ENCODE measurements around the gene GALR3.

GALR3 gene

GRCh38 chr22:37846433-37846832 is 23.3 kb downstream of the GALR3 start:
- Histone ChIP-seq H3K23ac (ENCODE audit: low read depth, low read length, poor library complexity) (no peak overlapping the region), H3K4me1 (ENCODE audit: control insufficient read depth in 2 of 2, insufficient read depth in 1 of 2, low read depth in 1 of 2, low read length in 2 of 2) (peaks cover 4 to 6% of the 10 kb centered on the region in 2 donors), H3K79me1 (ENCODE audit: low read depth, low read length) (peaks cover 11% of the 10 kb centered on the region), H3K4me3 (ENCODE audit: low read length in 2 of 2) (no peak overlapping the region), H2BK15ac (ENCODE audit: low read length) (no peak overlapping the region), H3K9me3 (replicated peaks in 1 of 2; ENCODE audit: control insufficient read depth in 2 of 2, insufficient read depth in 1 of 2, low read depth in 1 of 2, low read length in 2 of 2) (peaks cover 0 to 7% of the 10 kb centered on the region in 2 donors), H2BK12ac (ENCODE audit: low read length) (no peak overlapping the region), H2BK5ac (ENCODE audit: low read length) (no peak overlapping the region), H2AK5ac (ENCODE audit: low read depth, low read length) (no peak overlapping the region), H4K8ac (ENCODE audit: low read depth, low read length) (no peak overlapping the region), H3K18ac (ENCODE audit: low read length) (no peak overlapping the region), H3K36me3 (replicated peaks in 1 of 2; ENCODE audit: control insufficient read depth in 2 of 2, insufficient read depth in 2 of 2, low read length in 2 of 2) (peaks cover 4 to 21% of the 10 kb centered on the region in 2 donors), H2BK120ac (ENCODE audit: low read depth, low read length) (no peak overlapping the region), H2AFZ (ENCODE audit: low read length) (no peak overlapping the region), H3K4me2 (ENCODE audit: insufficient read depth, low read length, poor library complexity, severe bottlenecking) (no peak overlapping the region), H3K9ac (ENCODE audit: low read depth, low read length, poor library complexity) (no peak overlapping the region), H3K4ac (ENCODE audit: low read length) (no peak overlapping the region), H4K91ac (ENCODE audit: low read depth, low read length, poor library complexity) (no peak overlapping the region), H3K27ac (replicated peaks; ENCODE audit: low read length) (no peak overlapping the region), H3K27me3 (ENCODE audit: control insufficient read depth in 3 of 3, insufficient read depth in 3 of 3, low read depth in 1 of 3, low read length in 3 of 3) (no peaks in the 10 kb centered on the region), H3K14ac (ENCODE audit: low read length) (no peak overlapping the region)
- WGBS, 2 donors (ENCODE audit: extremely low coverage in 2 of 2, insufficient read length in 2 of 2, insufficient replicate concordance in 1 of 2): no CpG with 5 or more reads among the region's 2 CpGs
- no peak for DNase-seq (ENCODE audit: low spot score)

- no peak overlapping the region for H2BK12ac ChIP-seq (ENCODE audit: low read length)
- peaks cover 0 to 7% of the 10 kb centered on the region in 2 donors for H3K9me3 ChIP-seq (replicated peaks in 1 of 2; ENCODE audit: control insufficient read depth in 2 of 2, insufficient read depth in 1 of 2, low read depth in 1 of 2, low read length in 2 of 2)
- no peak overlapping the region for H2BK5ac ChIP-seq (ENCODE audit: low read length)
- H4K91ac ChIP-seq (ENCODE audit: low read depth, low read length, poor library complexity): no peak overlapping the region
- WGBS, 2 donors (ENCODE audit: extremely low coverage in 2 of 2, insufficient read length in 2 of 2, insufficient replicate concordance in 1 of 2): no CpG with 5 or more reads among the region's 27 CpGs
- peaks cover 17 to 38% of the 10 kb centered on the region in 2 donors for H3K36me3 ChIP-seq (replicated peaks in 1 of 2; ENCODE audit: control insufficient read depth in 2 of 2, insufficient read depth in 2 of 2, low read length in 2 of 2)
- H2BK120ac ChIP-seq (ENCODE audit: low read depth, low read length): no peak overlapping the region
- no peak overlapping the region for H3K4ac ChIP-seq (ENCODE audit: low read length)
- H3K4me3 ChIP-seq (ENCODE audit: low read length in 2 of 2): peak overlapping the region; percentile 59 to 97
- H3K4me1 ChIP-seq (ENCODE audit: control insufficient read depth in 2 of 2, insufficient read depth in 1 of 2, low read depth in 1 of 2, low read length in 2 of 2): peaks cover 3 to 4% of the 10 kb centered on the region in 2 donors
- DNase-seq (ENCODE audit: low spot score): no peak
- H4K8ac ChIP-seq (ENCODE audit: low read depth, low read length): no peak overlapping the region
- H3K27me3 ChIP-seq (ENCODE audit: control insufficient read depth in 3 of 3, insufficient read depth in 3 of 3, low read depth in 1 of 3, low read length in 3 of 3): no peaks in the 10 kb centered on the region
- peak overlapping the region; percentile 61 for H3K9ac ChIP-seq (ENCODE audit: low read depth, low read length, poor library complexity)
- no peak overlapping the region for H3K27ac ChIP-seq (replicated peaks; ENCODE audit: low read length)
- H2AK5ac ChIP-seq (ENCODE audit: low read depth, low read length): peak overlapping the region; percentile 50
- H3K23ac ChIP-seq (ENCODE audit: low read depth, low read length, poor library complexity): no peak overlapping the region
- no peak overlapping the region for H3K14ac ChIP-seq (ENCODE audit: low read length)
- H2BK15ac ChIP-seq (ENCODE audit: low read length): no peak overlapping the region
- H2AFZ ChIP-seq (ENCODE audit: low read length): peak overlapping the region; percentile 86
- H3K18ac ChIP-seq (ENCODE audit: low read length): no peak overlapping the region
- H3K79me1 ChIP-seq (ENCODE audit: low read depth, low read length): peaks cover 11% of the 10 kb centered on the region
- peak overlapping the region; percentile 41 for H3K4me2 ChIP-seq (ENCODE audit: insufficient read depth, low read length, poor library complexity, severe bottlenecking)
Measured at GRCh38 chr22:37848587-37849088, 25.5 kb downstream of the GALR3 start.

GRCh38 chr22:37849089-37849751 is 26.0 kb downstream of the GALR3 start, which contains the start of gene EIF3L:
Gene EIF3L, plus strand, starts transcription at chr22:37849419. Its CDS starts 31 bp downstream, at chr22:37849450.
- H3K9me3 ChIP-seq (replicated peaks in 1 of 2; ENCODE audit: control insufficient read depth in 2 of 2, insufficient read depth in 1 of 2, low read depth in 1 of 2, low read length in 2 of 2): peaks cover 0 to 7% of the 10 kb centered on the region in 2 donors
- H4K91ac ChIP-seq (ENCODE audit: low read depth, low read length, poor library complexity): no peak within 1 kb of the TSS
- no peak within 1 kb of the TSS for H2BK15ac ChIP-seq (ENCODE audit: low read length)
- WGBS, 2 donors (ENCODE audit: extremely low coverage in 2 of 2, insufficient read length in 2 of 2, insufficient replicate concordance in 1 of 2): no CpG with 5 or more reads among the region's 49 CpGs
- no peak within 1 kb of the TSS for H4K8ac ChIP-seq (ENCODE audit: low read depth, low read length)
- H2AFZ ChIP-seq (ENCODE audit: low read length): peak within 1 kb of the TSS; percentile 86
- H3K27ac ChIP-seq (replicated peaks; ENCODE audit: low read length): peak within 1 kb of the TSS; percentile 34
- no peak within 1 kb of the TSS for H2BK5ac ChIP-seq (ENCODE audit: low read length)
- peak within 1 kb of the TSS; percentile 95 for H3K9ac ChIP-seq (ENCODE audit: low read depth, low read length, poor library complexity)
- H3K79me1 ChIP-seq (ENCODE audit: low read depth, low read length): peaks cover 11% of the 10 kb centered on the region
- H2BK12ac ChIP-seq (ENCODE audit: low read length): no peak within 1 kb of the TSS
- H2BK120ac ChIP-seq (ENCODE audit: low read depth, low read length): no peak within 1 kb of the TSS
- H3K4me3 ChIP-seq (ENCODE audit: low read length in 2 of 2): peak within 1 kb of the TSS; percentile 59 to 97
- H2AK5ac ChIP-seq (ENCODE audit: low read depth, low read length): peak within 1 kb of the TSS; percentile 50
- H3K4me2 ChIP-seq (ENCODE audit: insufficient read depth, low read length, poor library complexity, severe bottlenecking): peak within 1 kb of the TSS; percentile 94
- peak; percentile 76 for DNase-seq (ENCODE audit: low spot score)
- peak within 1 kb of the TSS; percentile 94 for H3K18ac ChIP-seq (ENCODE audit: low read length)
- peaks cover 20 to 44% of the 10 kb centered on the region in 2 donors for H3K36me3 ChIP-seq (replicated peaks in 1 of 2; ENCODE audit: control insufficient read depth in 2 of 2, insufficient read depth in 2 of 2, low read length in 2 of 2)
- no peak within 1 kb of the TSS for H3K4ac ChIP-seq (ENCODE audit: low read length)
- H3K27me3 ChIP-seq (ENCODE audit: control insufficient read depth in 3 of 3, insufficient read depth in 3 of 3, low read depth in 1 of 3, low read length in 3 of 3): no peaks in the 10 kb centered on the region
- peak within 1 kb of the TSS; percentile 97 for H3K23ac ChIP-seq (ENCODE audit: low read depth, low read length, poor library complexity)
- H3K4me1 ChIP-seq (ENCODE audit: control insufficient read depth in 2 of 2, insufficient read depth in 1 of 2, low read depth in 1 of 2, low read length in 2 of 2): peaks cover 3 to 4% of the 10 kb centered on the region in 2 donors
- peak within 1 kb of the TSS; percentile 5 for H3K14ac ChIP-seq (ENCODE audit: low read length)

- Histone ChIP-seq H3K79me1 (ENCODE audit: low read depth, low read length) (peaks cover 11% of the 10 kb centered on the region), H3K36me3 (replicated peaks in 1 of 2; ENCODE audit: control insufficient read depth in 2 of 2, insufficient read depth in 2 of 2, low read length in 2 of 2) (peaks cover 31 to 60% of the 10 kb centered on the region in 2 donors), H2AK5ac (ENCODE audit: low read depth, low read length) (no peak overlapping the region), H2BK5ac (ENCODE audit: low read length) (no peak overlapping the region), H4K8ac (ENCODE audit: low read depth, low read length) (no peak overlapping the region), H3K4me1 (ENCODE audit: control insufficient read depth in 2 of 2, insufficient read depth in 1 of 2, low read depth in 1 of 2, low read length in 2 of 2) (peaks cover 3 to 4% of the 10 kb centered on the region in 2 donors), H3K27me3 (ENCODE audit: control insufficient read depth in 3 of 3, insufficient read depth in 3 of 3, low read depth in 1 of 3, low read length in 3 of 3) (no peaks in the 10 kb centered on the region), H2BK15ac (ENCODE audit: low read length) (no peak overlapping the region), H4K91ac (ENCODE audit: low read depth, low read length, poor library complexity) (no peak overlapping the region), H2AFZ (ENCODE audit: low read length) (no peak overlapping the region), H3K4me3 (ENCODE audit: low read length in 2 of 2) (no peak overlapping the region), H2BK12ac (ENCODE audit: low read length) (no peak overlapping the region), H3K14ac (ENCODE audit: low read length) (no peak overlapping the region), H3K27ac (replicated peaks; ENCODE audit: low read length) (no peak overlapping the region), H3K4ac (ENCODE audit: low read length) (no peak overlapping the region), H3K9me3 (replicated peaks in 1 of 2; ENCODE audit: control insufficient read depth in 2 of 2, insufficient read depth in 1 of 2, low read depth in 1 of 2, low read length in 2 of 2) (no peaks in the 10 kb centered on the region), H3K23ac (ENCODE audit: low read depth, low read length, poor library complexity) (no peak overlapping the region), H3K9ac (ENCODE audit: low read depth, low read length, poor library complexity) (no peak overlapping the region), H3K4me2 (ENCODE audit: insufficient read depth, low read length, poor library complexity, severe bottlenecking) (no peak overlapping the region), H2BK120ac (ENCODE audit: low read depth, low read length) (no peak overlapping the region), H3K18ac (ENCODE audit: low read length) (no peak overlapping the region)
- DNase-seq (ENCODE audit: low spot score): no peak
- WGBS, 2 donors (ENCODE audit: extremely low coverage in 2 of 2, insufficient read length in 2 of 2, insufficient replicate concordance in 1 of 2): no CpG with 5 or more reads among the region's 4 CpGs
Measured at GRCh38 chr22:37850801-37851200, 27.6 kb downstream of the GALR3 start.
